HG03108 (cell line): ENCODE data around the gene RBM47.
A peak's percentile ranks its signal among the peaks of the same experiment; 100 is the strongest.
"Not testable (repeated sequence)": the region's sequence is repeated elsewhere in the genome, so short reads cannot be mapped to it uniquely, and the experiment has no call there.

Source experiments
- ATAC-seq: cut with Tn5 transposase; IDR thresholded peaks from one replicate; pipeline ENCODE4 v1.9.1; 2021; ENCODE audit warnings: moderate library complexity; ENCODE audit not compliant: unreplicated experiment

The RBM47 gene

GRCh38 chr4:40544221-40544620, 85.4 kb downstream of the RBM47 start:
- ATAC-seq = no peak

GRCh38 chr4:40540800-40541199, 88.9 kb downstream of the RBM47 start:
- no peak for ATAC-seq

GRCh38 chr4:40536032-40536431, 93.6 kb downstream of the RBM47 start:
- ATAC-seq = no peak

GRCh38 chr4:40531636-40532023, 98.0 kb downstream of the RBM47 start:
- no peak for ATAC-seq

- ATAC-seq = no peak
Observed at GRCh38 chr4:40530961-40531635, 98.6 kb downstream of the RBM47 start.

- ATAC-seq = no peak
Observed at GRCh38 chr4:40526741-40527140, 102.9 kb downstream of the RBM47 start.

- ATAC-seq = no peak
Observed at GRCh38 chr4:40525752-40526598, 103.7 kb downstream of the RBM47 start.

GRCh38 chr4:40524366-40525041, 105.2 kb downstream of the RBM47 start:
- no peak for ATAC-seq

- no peak for ATAC-seq
Observed at GRCh38 chr4:40523581-40523980, 106.1 kb downstream of the RBM47 start.

GRCh38 chr4:40521957-40522356, 107.7 kb downstream of the RBM47 start:
- ATAC-seq = no peak

- no peak for ATAC-seq
Observed at GRCh38 chr4:40520533-40520932, 109.1 kb downstream of the RBM47 start.

GRCh38 chr4:40517081-40517480, 112.6 kb downstream of the RBM47 start:
- ATAC-seq = not testable (repeated sequence)

- peak; percentile 56 for ATAC-seq
Observed at GRCh38 chr4:40516651-40517050, 113.0 kb downstream of the RBM47 start.

- peak; percentile 71 for ATAC-seq
Observed at GRCh38 chr4:40515398-40516293, 114.0 kb downstream of the RBM47 start.

GRCh38 chr4:40515037-40515397, 114.6 kb downstream of the RBM47 start:
- ATAC-seq = no peak

GRCh38 chr4:40514497-40514951, 115.1 kb downstream of the RBM47 start:
- ATAC-seq = no peak

- ATAC-seq = no peak
Observed at GRCh38 chr4:40511036-40511614, 118.5 kb downstream of the RBM47 start.

- ATAC-seq = no peak
Observed at GRCh38 chr4:40507977-40508376, 121.7 kb downstream of the RBM47 start.

GRCh38 chr4:40506492-40506891, 123.2 kb downstream of the RBM47 start:
- ATAC-seq = no peak

- no peak for ATAC-seq
Observed at GRCh38 chr4:40506066-40506465, 123.6 kb downstream of the RBM47 start.
